ENCODE results near the gene KAT7.
"Not testable (repeated sequence)": the region's sequence is repeated elsewhere in the genome, so short reads cannot be mapped to it uniquely, and the experiment has no call there.

KAT7 gene

GRCh38 chr17:49788478-49789242 is at the start of gene KAT7:
Gene KAT7, plus strand, starts transcription at chr17:49788681. Its CDS starts 154 bp downstream, at chr17:49788835.
- in situ Hi-C loops (cut with MboI; ENCODE audit: low sequenced_read_pairs) = no loop called here

DNA sequence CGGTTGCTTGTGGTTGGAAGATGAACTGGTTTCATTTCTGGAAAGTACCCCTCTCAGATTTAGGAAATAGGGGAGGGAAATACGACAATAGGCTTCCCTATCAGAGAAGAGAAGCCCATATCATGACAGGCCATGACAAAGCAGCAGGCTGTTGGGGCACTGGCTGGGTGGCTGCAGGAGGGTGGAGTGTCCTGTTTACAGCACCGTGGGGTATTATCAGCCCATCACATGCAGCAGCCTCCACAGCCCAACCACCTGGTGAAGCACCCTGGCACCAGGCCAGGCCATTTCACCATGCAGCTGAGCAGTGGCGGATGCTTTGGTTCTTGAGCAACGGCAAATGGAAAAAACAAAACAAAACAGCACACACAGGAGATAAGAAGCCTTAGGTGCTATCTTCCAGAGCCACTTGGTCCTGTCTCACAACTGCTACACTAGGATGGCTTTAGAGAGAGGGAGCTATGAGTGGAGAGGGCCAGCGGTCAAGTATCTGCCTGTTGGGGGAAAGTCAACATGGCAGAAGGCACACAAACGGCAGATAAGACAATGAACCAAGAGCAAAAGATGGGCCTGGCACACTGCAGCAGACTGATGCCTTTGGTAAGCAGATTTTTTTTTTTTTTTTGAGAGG is 48.7 kb upstream of the KAT7 start:
- in situ Hi-C loops (cut with MboI; ENCODE audit: low sequenced_read_pairs) = no loop called here

- in situ Hi-C loops (cut with MboI; ENCODE audit: low sequenced_read_pairs) = no loop called here
Observed at GRCh38 chr17:49741009-49741691, 47.3 kb upstream of the KAT7 start.

- in situ Hi-C loops (cut with MboI; ENCODE audit: low sequenced_read_pairs) = no loop called here
Observed at GRCh38 chr17:49741692-49742076, 46.8 kb upstream of the KAT7 start.

DNA sequence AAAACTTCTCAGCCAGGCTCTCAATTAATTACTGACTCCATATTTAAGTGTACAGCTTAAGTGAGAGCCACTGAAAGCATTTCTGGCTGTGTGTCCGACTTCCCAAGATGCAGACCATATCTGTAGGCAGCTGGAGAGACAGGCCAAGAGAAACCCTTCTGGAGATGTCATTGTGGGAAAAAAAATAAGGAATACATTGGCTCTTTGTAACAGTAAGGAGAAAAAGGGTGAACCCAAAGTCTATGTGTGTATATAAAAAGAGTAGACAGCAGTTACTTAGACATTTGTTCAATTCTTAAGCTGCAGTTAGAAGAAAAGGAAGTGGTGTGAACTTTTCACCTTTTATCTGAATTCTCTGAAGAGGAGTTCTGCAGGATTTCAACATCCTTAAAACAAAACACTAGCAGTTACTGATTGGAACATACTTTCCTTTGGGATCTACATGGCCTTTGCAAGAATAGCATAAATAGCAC is 46.3 kb upstream of the KAT7 start:
- in situ Hi-C loops (cut with MboI; ENCODE audit: low sequenced_read_pairs) = no loop called here

DNA sequence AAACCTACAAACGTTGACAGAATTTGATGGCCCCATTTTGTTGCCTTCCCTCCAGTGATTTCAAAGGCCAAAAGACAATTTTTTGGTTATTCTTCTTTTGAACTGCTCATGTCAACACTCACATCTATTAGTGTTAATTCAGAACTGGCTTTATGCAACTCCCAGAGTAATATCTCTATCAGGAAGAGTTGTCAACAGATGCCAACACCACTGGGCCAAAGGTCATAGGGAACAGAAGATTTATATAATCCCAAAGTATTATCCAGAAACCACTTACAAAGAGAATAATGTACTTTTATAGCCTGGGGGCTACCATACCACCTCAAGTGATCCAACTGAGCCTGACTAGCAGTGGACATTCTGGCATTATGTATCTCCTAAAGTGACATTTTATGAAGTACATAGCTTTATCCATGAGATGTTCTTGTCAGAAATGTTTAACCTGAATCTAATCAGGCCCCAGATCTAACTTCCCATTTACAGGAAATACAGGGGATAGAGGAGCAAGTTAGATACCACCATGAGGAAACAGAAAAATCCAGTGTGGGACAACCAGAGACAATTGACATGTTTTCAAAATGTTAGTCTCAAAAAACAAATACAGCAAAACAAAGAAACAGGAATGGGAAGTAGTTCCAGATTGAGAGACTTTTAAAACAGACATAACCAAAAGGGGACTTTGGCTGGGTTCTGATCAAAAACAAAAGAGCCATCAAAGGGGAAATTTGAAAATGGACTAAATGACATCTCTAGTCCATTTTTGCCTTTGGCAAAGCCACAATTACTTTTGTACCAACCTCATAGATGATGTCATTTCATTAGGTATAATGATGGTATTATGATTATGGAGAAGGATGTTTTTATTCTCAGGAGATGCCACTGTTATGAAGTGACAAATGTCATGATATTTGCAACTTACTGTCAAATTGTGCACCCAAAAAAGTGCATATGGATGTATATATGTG is 43.0 kb upstream of the KAT7 start:
- in situ Hi-C loops (cut with MboI; ENCODE audit: low sequenced_read_pairs) = no loop called here

GRCh38 chr17:49746791-49747490 is 41.5 kb upstream of the KAT7 start:
- in situ Hi-C loops (cut with MboI; ENCODE audit: low sequenced_read_pairs) = no loop called here

- in situ Hi-C loops (cut with MboI; ENCODE audit: low sequenced_read_pairs) = no loop called here
Observed at GRCh38 chr17:49747632-49748031, 40.8 kb upstream of the KAT7 start.

DNA sequence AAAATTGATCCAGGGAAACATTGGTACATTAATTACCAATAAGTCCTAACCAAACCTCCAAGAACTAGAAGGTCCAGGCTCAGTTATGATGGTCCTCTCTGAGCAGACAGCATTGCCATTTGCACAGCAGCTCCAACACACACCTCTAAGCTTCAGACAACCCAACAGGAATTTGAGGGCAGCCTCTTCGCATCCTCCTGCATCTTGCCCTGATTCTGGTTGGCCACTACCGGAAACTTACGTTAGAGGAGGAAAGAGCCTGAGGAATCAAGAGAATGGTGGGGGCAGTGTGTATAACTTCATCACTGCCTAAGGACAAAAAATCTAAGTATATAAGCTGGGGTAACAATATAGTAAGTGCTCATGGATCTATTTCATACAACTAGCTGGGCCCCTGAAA is 40.3 kb upstream of the KAT7 start:
- in situ Hi-C loops (cut with MboI; ENCODE audit: low sequenced_read_pairs) = no loop called here

DNA sequence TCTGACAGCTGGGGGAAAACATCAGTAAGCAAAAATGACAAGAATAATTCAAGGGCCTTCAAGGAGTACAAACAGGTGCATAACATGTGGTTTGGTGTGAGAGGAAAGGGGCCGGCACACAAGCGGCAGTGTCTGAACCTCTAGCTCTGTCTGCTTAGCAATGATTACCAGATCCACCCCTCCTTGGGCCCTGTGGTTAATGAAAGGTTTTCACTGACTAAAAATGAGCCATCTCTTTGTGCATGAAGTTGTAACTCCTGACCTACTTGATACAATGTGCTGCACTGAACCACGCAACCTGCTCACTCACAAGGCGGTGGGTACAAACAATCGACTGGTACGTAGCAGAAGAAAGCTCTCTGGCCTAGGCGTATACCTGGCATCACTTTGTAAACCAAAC is 39.7 kb upstream of the KAT7 start:
- in situ Hi-C loops (cut with MboI; ENCODE audit: low sequenced_read_pairs) = no loop called here

DNA sequence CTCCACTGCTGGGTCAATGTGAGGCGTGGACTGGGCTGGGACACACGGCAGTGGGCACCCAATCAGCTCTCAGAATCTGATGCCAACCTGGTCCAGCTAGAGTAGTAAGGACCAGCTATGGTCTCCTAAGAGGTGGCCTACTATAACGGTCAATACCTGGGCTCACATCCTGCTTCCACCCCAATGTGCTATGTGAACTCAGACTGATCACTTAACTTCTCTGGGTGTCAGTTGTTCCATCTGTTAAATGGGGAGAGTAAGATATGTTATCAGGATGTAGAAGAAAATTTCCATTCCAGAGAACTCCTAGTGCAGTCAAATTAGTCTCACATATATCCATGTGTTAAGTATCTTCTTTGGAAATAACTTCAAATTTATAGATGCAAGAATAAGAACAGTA is 38.8 kb upstream of the KAT7 start:
- in situ Hi-C loops (cut with MboI; ENCODE audit: low sequenced_read_pairs) = no loop called here

GRCh38 chr17:49752508-49752907 is 36.0 kb upstream of the KAT7 start:
- in situ Hi-C loops (cut with MboI; ENCODE audit: low sequenced_read_pairs) = no loop called here

DNA sequence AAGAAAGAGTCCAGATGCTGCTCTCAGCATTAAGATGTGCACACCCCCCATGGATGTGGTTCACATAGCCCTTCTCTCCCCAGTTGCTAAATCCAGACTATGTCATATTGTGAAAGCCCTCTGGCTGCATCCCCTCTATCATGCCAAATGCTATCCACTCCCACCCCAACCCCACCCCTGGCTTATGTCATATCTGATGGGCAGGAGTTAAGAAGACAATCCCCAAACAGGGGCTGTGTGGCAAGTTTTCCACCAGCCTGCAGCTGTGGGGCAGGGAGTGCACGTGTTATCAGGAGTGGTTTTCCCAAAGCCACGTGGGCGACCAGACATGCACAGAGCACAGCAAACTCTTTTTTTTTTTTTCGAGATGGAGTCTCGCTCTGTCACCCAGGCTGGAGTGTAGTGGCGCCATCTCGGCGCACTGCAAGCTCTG is 34.5 kb upstream of the KAT7 start:
- in situ Hi-C loops (cut with MboI; ENCODE audit: low sequenced_read_pairs) = no loop called here

DNA sequence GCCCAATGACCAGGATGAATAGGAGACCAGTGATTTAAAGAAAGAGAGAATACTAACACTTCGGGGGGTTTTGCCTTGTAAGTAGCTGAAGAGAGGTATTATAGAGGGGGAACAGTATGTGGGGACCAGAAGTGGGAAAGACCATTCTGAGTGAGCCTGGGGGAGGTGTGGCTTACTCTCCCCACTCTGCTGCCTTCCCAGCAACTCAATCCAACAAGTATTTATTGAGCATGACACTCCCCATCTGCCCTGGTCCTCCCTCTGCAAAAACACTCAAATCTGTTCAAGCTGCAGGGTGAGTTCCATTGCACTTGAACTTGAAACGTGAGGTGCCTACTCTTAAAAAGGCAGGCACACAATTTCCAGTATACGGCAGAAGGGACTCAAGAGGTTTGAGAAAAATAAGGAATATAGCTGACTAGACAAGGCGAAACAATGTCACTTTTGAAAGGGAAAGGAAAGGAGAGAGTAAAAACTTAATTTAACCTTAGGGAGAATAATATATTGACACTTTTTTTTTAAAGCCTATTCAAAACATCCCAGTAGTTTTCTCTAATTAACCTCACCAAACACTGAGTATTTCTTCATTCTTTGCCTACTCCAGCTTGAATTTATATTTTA is 32.7 kb upstream of the KAT7 start:
- in situ Hi-C loops (cut with MboI; ENCODE audit: low sequenced_read_pairs) = no loop called here

GRCh38 chr17:49756323-49757150 is 31.9 kb upstream of the KAT7 start:
- in situ Hi-C loops (cut with MboI; ENCODE audit: low sequenced_read_pairs) = no loop called here

DNA sequence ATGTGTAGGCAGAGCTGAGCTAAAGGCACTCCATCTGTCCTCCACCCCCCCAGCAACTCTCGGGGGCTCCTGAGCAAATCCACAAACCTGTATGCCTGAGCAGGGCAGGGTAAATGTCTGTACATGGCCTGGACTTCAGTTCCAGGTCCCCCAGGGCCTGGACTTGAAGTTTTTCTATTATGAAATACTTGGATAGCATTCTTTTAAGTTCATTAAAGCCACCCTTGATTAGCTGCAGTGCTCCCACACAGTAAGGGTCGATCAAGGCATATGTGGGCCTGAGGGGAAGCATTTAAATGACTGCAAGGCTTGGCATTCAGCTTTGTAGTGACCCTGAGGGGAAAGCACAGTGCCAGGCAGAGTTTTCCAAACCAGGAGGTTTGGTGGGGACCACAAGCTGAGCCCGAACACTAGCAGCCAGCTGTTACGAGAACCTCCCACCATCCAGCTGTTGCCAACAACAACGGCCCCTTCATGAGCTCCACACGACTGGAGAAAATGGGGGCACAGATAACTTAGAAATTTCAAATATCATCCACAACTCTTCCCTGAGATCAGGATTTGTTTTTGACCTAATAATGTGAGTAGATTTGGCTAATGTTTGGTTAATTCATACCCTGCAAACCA is 31.2 kb upstream of the KAT7 start:
- in situ Hi-C loops (cut with MboI; ENCODE audit: low sequenced_read_pairs) = no loop called here

- in situ Hi-C loops (cut with MboI; ENCODE audit: low sequenced_read_pairs) = not testable (repeated sequence)
Observed at GRCh38 chr17:49758464-49759010, 29.9 kb upstream of the KAT7 start.

DNA sequence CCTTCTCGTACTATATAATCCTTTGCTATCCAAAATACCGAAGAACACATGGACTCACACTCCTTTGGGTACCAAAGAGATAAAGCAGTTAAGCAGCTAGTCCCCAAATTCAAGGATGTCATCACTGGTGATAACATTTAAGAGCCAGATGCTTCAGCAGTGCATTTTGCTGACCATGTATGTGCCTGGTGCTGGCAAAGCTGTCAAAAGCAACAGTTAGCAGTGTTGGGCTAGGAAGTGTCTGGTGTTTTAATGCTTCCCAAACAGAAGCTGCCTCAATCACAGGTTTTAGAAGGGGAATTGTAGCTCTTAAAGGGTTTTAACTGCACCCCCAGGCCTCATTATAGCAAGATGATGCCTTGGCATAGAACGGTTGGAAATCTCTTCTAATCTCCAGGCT is 29.3 kb upstream of the KAT7 start:
- in situ Hi-C loops (cut with MboI; ENCODE audit: low sequenced_read_pairs) = no loop called here

Measured in hTERT RPE-1 (cell line).